Brain microvascular endothelial cell (primary cell): ENCODE measurements around the gene UNC5B.

ENCODE experiments used
- DNase-seq: peaks from one replicate; pipeline ENCODE4 v3.0.0-alpha.2; 2020
- H3K27ac ChIP-seq: fragments of 250-450 bp; sonication (Bioruptor Pico); 2 replicates; pipeline ENCODE4 v1.5.1; 2020; ENCODE audit warnings: mild to moderate bottlenecking, moderate library complexity
- H3K27me3 ChIP-seq: fragments of 250-450 bp; sonication (Bioruptor Pico); replicated peaks from 2 replicates; pipeline ENCODE4 v1.5.1; 2020; ENCODE audit warnings: mild to moderate bottlenecking
- H3K36me3 ChIP-seq: fragments of 250-450 bp; sonication (Bioruptor Pico); replicated peaks from 2 replicates; pipeline ENCODE4 v1.5.1; 2020; ENCODE audit warnings: mild to moderate bottlenecking
- H3K4me3 ChIP-seq: 2 replicates; pipeline ENCODE4 v1.5.1; 2011; ENCODE audit warnings: low read depth, mild to moderate bottlenecking, control low read depth, low read length, moderate library complexity
- in situ Hi-C: cut with HindIII; loops from 2 replicates; pipeline ENCODE4 v1.10.0; 2017; ENCODE audit warnings: low sequenced_read_pairs, low pct_ligation_motif_present
- TF ChIP-seq, protein P1 (sequence below): IDR thresholded peaks from 2 replicates; pipeline ENCODE4 v1.5.1; 2011; ENCODE audit warnings: low read depth, mild to moderate bottlenecking, moderate library complexity, low read length, control low read depth, inconsistent platforms; ENCODE audit errors: missing control alignments

Gene UNC5B

DNA sequence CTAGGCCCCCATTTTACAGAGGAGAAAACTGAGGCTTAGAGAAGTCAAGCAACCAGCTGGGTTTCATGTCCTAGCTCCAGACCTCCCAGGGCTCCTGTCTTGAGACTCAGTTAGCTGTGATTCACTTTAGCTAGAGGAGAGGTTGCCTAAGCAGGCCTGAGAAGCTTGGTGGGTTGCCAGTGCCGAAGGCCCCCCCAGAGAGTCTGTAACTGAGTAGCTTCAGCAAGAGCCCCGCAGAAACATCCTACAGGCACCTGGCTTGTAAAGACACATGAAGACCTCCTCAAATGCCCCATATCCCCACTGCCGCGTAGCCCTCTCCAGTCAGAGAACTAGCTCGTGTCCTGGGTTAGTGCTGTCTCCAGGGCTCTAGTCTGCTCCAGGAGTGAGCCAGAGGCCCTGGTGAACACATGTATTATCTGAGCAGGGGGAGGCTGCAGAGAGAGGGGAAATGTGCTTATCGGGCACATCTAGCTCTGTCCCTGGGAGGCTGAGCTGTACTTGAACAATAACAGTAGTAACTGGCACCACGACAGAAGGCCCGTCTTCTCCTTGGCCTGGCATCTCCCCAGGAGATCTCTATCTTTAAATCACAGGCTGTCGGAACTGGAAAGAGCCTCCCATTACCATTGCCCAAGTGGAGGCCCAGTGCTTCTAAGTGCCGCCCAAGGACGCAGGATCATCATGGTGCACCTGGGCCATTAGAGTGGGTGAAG lies 28.9 kb downstream of the UNC5B start:
- Histone ChIP-seq H3K36me3 (no peaks in the 10 kb centered on the region), H3K4me3 (no peak overlapping the region), H3K27me3 (no peaks in the 10 kb centered on the region), H3K27ac (no peak overlapping the region)
- in situ Hi-C loops: no loop called here
- TF ChIP-seq, protein P1, sequence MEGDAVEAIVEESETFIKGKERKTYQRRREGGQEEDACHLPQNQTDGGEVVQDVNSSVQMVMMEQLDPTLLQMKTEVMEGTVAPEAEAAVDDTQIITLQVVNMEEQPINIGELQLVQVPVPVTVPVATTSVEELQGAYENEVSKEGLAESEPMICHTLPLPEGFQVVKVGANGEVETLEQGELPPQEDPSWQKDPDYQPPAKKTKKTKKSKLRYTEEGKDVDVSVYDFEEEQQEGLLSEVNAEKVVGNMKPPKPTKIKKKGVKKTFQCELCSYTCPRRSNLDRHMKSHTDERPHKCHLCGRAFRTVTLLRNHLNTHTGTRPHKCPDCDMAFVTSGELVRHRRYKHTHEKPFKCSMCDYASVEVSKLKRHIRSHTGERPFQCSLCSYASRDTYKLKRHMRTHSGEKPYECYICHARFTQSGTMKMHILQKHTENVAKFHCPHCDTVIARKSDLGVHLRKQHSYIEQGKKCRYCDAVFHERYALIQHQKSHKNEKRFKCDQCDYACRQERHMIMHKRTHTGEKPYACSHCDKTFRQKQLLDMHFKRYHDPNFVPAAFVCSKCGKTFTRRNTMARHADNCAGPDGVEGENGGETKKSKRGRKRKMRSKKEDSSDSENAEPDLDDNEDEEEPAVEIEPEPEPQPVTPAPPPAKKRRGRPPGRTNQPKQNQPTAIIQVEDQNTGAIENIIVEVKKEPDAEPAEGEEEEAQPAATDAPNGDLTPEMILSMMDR: no peak
- peak; percentile 37 for DNase-seq

DNA sequence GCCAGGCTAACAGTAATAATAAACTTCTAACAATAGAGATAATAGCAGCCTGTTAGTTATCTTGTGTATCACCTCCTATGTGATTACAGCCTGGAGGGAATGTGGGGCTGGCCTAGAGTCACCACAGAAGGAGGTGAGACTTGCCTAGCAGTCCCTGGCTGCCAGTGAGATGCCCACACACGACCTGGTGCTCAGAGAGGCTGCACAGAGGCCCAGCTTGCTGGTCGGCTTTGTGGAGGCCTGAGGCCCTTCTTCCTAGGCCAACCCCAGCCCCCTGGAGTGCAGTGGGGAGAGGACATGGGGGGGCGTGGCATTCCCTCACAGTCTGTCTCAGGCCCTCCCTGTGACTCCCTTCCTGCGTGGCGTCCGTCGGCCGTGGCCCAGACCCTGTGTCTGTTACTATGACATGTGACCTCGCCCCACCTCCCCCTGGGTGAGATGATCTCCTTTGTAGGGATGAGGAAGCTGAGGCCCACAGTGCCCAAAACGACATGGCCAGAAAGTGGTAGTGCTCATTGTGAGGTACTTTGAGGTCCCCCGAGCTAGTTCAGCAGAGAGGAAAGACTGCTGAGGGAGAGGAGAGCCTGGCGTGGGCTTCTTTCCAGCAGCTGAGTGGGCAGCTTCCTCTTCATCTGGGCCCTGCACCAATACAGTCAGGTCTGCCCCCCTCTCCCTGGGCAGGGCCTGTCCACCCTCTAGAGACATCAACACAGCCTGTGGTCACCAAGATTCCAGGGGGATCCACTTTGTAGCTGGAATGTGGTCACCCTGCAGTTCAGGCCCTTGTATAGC lies 29.7 kb downstream of the UNC5B start:
- TF ChIP-seq, protein P1: no peak
- DNase-seq: no peak
- H3K27me3 ChIP-seq: no peaks in the 10 kb centered on the region
- in situ Hi-C loops: no loop called here
- H3K4me3 ChIP-seq: no peak overlapping the region
- no peak overlapping the region for H3K27ac ChIP-seq
- no peaks in the 10 kb centered on the region for H3K36me3 ChIP-seq

DNA sequence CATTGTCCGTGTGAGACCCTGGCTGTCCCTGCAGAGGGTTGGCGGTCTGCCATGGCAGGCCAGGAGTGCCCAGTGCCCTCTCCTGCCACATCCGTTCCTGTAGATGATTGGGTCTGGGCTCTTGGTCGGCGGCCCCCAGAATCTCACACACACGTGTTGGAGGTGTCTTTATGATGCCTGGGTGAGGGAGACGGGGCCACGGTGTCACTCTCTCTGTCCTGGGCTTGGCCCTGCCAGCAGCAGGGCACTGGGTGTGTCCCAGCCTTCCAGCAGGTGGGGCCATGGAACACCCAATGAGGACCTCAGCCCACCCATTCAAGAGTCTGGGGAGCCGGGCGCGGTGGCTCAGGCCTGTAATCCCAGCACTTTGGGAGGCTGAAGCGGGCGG lies 30.2 kb downstream of the UNC5B start:
- no peak for DNase-seq
- H3K27me3 ChIP-seq: no peaks in the 10 kb centered on the region
- H3K27ac ChIP-seq: no peak overlapping the region
- in situ Hi-C loops: no loop called here
- H3K4me3 ChIP-seq: no peak overlapping the region
- no peaks in the 10 kb centered on the region for H3K36me3 ChIP-seq
- TF ChIP-seq, protein P1: no peak

DNA sequence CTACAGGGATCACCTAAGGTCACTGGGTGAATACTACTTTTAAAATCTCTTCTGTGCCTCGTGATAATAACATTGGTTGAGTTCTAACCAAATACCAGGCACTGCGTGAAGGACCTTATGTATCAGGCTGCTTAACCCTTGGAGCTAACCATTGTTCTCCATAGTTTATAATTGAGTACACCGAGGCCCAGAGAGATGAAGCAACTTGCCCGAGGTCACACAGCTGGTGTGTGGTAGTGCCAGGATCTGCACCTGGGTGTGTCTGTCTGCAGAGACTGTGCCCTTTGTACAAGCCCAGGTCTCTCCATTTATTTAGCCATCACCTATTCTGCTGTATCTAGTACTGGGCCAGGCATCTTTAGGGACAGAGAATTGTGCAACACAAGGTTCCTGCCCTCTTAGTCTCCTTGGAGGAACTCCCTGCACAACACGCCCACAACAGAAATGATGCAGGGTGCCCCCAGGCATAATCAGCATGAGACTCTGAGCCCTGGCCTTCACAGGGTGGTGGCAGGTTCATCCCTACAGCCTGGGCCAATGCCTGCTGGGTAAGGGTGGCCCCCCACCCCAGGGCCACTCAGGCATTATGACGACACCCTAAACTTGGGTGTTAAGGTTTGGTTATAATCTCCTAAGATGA lies 31.5 kb downstream of the UNC5B start:
- no peak for DNase-seq
- in situ Hi-C loops: no loop called here
- no peaks in the 10 kb centered on the region for H3K27me3 ChIP-seq
- peak overlapping the region; percentile 1 for H3K4me3 ChIP-seq
- TF ChIP-seq, protein P1: no peak
- no peak overlapping the region for H3K27ac ChIP-seq
- H3K36me3 ChIP-seq: no peaks in the 10 kb centered on the region

DNA sequence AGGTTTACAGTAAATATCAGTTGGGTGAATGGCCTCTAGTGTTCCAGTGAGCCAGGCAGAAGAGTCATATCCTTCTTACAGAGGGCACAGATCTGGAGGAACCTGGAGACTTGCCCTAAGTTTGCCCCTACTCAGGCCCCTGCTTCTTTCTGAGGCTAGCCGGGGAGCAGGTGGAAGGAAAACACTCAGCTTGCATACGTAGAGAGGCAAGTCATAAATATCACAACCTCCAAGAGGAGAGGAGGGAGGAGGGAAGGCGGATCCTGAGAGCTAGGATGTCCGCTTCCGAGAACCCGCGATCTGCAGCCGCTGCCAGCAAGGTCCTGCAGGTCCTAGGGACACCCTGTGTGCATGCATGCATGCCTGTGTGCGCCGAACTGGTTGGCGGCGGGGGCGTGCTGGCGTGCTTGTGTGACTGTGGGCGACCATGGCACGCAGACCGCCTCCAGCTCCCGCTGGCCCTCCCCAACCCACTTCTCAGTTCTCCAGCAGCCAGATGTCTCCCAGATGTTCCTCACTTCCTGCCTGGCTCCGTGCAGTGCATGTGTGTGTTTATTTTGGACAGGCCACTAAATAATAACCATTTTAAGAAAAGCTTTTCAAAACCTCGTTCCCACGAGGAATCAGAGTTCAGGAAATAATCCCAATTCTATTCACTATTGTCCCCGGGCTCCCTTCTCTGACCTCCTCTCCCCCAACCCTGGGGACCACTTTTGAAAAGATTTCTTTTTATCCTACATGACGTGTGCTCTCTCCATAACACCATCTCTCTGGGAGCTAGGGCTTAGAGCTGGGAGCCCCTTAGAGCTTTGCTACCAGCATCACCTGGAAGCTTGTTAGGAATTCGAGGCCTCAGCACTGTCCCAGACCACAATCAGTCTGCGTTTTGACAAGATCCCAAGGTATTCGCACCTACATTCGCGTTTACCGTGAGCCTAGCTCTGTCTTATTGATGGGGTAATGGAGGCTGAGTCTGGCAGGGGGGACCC lies 32.4 kb downstream of the UNC5B start:
- H3K4me3 ChIP-seq: peak overlapping the region; percentile 35
- H3K36me3 ChIP-seq: no peaks in the 10 kb centered on the region
- no peaks in the 10 kb centered on the region for H3K27me3 ChIP-seq
- TF ChIP-seq, protein P1: no peak
- H3K27ac ChIP-seq: no peak overlapping the region
- peak; percentile 45 for DNase-seq
- in situ Hi-C loops: no loop called here
